Measurements from ENCODE around the gene RPH3AL. TPM values are rescaled to one million over a fixed set of nuclear protein-coding genes. Genes with fewer than 3 reads are reported as not detected.

The RPH3AL gene
- total and polyA plus RNA-seq, 2 of the 8 experiments (the other 6 are each of a cell fraction or from before 2014, with no cell fraction given): 5.6 to 5.8 TPM

GRCh38 chr17:340074-340473 is 12.5 kb downstream of the RPH3AL start (continued):
- no peak for TF ChIP-seq GABPA (IDR thresholded peaks at IDR 0.05; ENCODE audit: borderline replicate concordance, insufficient read depth, low read length)
- TF ChIP-seq CREB1 (IDR thresholded peaks at IDR 0.05): no peak
- no peak for TF ChIP-seq TAF1 (IDR thresholded peaks at IDR 0.05; ENCODE audit: low read depth, low read length)
- TF ChIP-seq KDM4A (IDR thresholded peaks at IDR 0.05; ENCODE audit: low read depth, low read length, severe bottlenecking): no peak
- TF ChIP-seq EP300 (IDR thresholded peaks at IDR 0.05; ENCODE audit: borderline replicate concordance in 1 of 2, low read depth in 2 of 2, low read length in 2 of 2): no peak

All from H1 (cell line).